ENCODE results near the gene CIART. TPM values are rescaled to one million over a fixed set of nuclear protein-coding genes. Genes with fewer than 3 reads are reported as not detected.
"Not testable (repeated sequence)": the region's sequence is repeated elsewhere in the genome, so short reads cannot be mapped to it uniquely, and the experiment has no call there.

Gene CIART, protein sequence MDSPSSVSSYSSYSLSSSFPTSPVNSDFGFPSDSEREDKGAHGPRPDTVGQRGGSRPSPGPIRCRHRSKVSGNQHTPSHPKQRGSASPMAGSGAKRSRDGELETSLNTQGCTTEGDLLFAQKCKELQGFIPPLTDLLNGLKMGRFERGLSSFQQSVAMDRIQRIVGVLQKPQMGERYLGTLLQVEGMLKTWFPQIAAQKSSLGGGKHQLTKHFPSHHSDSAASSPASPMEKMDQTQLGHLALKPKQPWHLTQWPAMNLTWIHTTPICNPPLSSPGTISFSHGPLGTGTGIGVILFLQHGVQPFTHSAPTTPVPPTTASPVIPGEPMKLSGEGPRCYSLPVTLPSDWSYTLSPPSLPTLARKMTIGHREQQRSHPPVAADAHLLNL
- total RNA-seq, result 3.1 to 3.9 TPM (median 3.1 TPM) in 3 replicates
- long read RNA-seq, partial matches to known transcripts, result 0 of 3 reads
- long read RNA-seq, other reads (novel, unspliced or antisense), result 0 of 3 reads

GRCh38 chr1:150281758-150282557 is at the start of gene CIART:
Gene CIART, plus strand, starts transcription at chr1:150282554. Its CDS starts 714 bp downstream, at chr1:150283268.
- TF ChIP-seq, protein P1, sequence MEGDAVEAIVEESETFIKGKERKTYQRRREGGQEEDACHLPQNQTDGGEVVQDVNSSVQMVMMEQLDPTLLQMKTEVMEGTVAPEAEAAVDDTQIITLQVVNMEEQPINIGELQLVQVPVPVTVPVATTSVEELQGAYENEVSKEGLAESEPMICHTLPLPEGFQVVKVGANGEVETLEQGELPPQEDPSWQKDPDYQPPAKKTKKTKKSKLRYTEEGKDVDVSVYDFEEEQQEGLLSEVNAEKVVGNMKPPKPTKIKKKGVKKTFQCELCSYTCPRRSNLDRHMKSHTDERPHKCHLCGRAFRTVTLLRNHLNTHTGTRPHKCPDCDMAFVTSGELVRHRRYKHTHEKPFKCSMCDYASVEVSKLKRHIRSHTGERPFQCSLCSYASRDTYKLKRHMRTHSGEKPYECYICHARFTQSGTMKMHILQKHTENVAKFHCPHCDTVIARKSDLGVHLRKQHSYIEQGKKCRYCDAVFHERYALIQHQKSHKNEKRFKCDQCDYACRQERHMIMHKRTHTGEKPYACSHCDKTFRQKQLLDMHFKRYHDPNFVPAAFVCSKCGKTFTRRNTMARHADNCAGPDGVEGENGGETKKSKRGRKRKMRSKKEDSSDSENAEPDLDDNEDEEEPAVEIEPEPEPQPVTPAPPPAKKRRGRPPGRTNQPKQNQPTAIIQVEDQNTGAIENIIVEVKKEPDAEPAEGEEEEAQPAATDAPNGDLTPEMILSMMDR (IDR thresholded peaks at IDR 0.05), result no peak
- peaks cover 18% of the 10 kb centered on the region for H3K4me1 Mint-ChIP-seq (ENCODE audit: low read depth)
- H3K9me3 Mint-ChIP-seq (ENCODE audit: low read depth), result no peaks in the 10 kb centered on the region
- H3K27ac Mint-ChIP-seq (ENCODE audit: unreplicated experiment), result peak within 1 kb of the TSS; percentile 94
- no peaks in the 10 kb centered on the region for H3K27me3 Mint-ChIP-seq (ENCODE audit: low read depth)
- H3K36me3 Mint-ChIP-seq (ENCODE audit: low read depth), result peaks cover 19% of the 10 kb centered on the region
- peak within 1 kb of the TSS; percentile 79 for H3K4me3 Mint-ChIP-seq (ENCODE audit: unreplicated experiment)
- DNase-seq (ENCODE audit: low spot score), result no peak

DNA sequence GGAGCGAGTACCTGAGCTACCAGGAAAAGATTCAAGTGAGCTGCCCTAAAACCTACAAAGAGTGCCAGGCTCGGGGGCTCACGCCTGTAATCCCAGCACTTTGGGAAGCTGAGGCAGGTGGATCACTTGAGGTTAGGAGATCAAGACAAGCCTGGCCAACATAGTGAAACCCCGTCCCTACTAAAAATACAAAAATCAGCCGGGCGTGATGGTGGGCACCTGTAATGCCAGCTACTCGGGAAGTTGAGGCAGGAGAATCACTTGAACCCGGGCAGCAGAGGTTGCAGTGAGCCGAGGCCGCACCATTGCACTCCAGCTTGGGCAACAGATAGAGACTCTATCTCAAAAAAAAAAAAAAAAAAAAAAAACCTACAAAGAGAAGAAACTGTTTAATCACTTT is 49.4 kb upstream of the CIART start:
- not testable (repeated sequence) for H3K9me3 Mint-ChIP-seq (ENCODE audit: low read depth); H3K36me3 Mint-ChIP-seq (ENCODE audit: low read depth); DNase-seq (ENCODE audit: low spot score); H3K27me3 Mint-ChIP-seq (ENCODE audit: low read depth)
- Mint-ChIP-seq H3K27ac (ENCODE audit: unreplicated experiment) (peak overlapping the region; percentile 94), H3K4me3 (ENCODE audit: unreplicated experiment) (peak overlapping the region; percentile 25), H3K4me1 (ENCODE audit: low read depth) (peaks cover 16% of the 10 kb centered on the region)

- no peaks in the 10 kb centered on the region for H3K9me3 Mint-ChIP-seq (ENCODE audit: low read depth)
- peak overlapping the region; percentile 94 for H3K27ac Mint-ChIP-seq (ENCODE audit: unreplicated experiment)
- peaks cover 16% of the 10 kb centered on the region for H3K4me1 Mint-ChIP-seq (ENCODE audit: low read depth)
- TF ChIP-seq, protein P1 (IDR thresholded peaks at IDR 0.05), result no peak
- no peak for DNase-seq (ENCODE audit: low spot score)
- H3K4me3 Mint-ChIP-seq (ENCODE audit: unreplicated experiment), result no peak overlapping the region
- peaks cover 3% of the 10 kb centered on the region for H3K36me3 Mint-ChIP-seq (ENCODE audit: low read depth)
- no peaks in the 10 kb centered on the region for H3K27me3 Mint-ChIP-seq (ENCODE audit: low read depth)
Observed at GRCh38 chr1:150233359-150234308, 48.7 kb upstream of the CIART start.

- Mint-ChIP-seq H3K36me3 (ENCODE audit: low read depth) (no peaks in the 10 kb centered on the region), H3K27me3 (ENCODE audit: low read depth) (no peaks in the 10 kb centered on the region), H3K4me3 (ENCODE audit: unreplicated experiment) (no peak overlapping the region), H3K9me3 (ENCODE audit: low read depth) (no peaks in the 10 kb centered on the region), H3K27ac (ENCODE audit: unreplicated experiment) (peak overlapping the region; percentile 94), H3K4me1 (ENCODE audit: low read depth) (peaks cover 16% of the 10 kb centered on the region)
- TF ChIP-seq, protein P1 (IDR thresholded peaks at IDR 0.05), result no peak
- DNase-seq (ENCODE audit: low spot score), result no peak
Observed at GRCh38 chr1:150234309-150234565, 48.1 kb upstream of the CIART start.

GRCh38 chr1:150234566-150235293 is 47.6 kb upstream of the CIART start:
- Mint-ChIP-seq H3K27ac (ENCODE audit: unreplicated experiment) (peak overlapping the region; percentile 94), H3K9me3 (ENCODE audit: low read depth) (no peaks in the 10 kb centered on the region), H3K27me3 (ENCODE audit: low read depth) (no peaks in the 10 kb centered on the region), H3K4me3 (ENCODE audit: unreplicated experiment) (no peak overlapping the region), H3K36me3 (ENCODE audit: low read depth) (no peaks in the 10 kb centered on the region), H3K4me1 (ENCODE audit: low read depth) (peaks cover 16% of the 10 kb centered on the region)
- no peak for DNase-seq (ENCODE audit: low spot score)
- TF ChIP-seq, protein P1 (IDR thresholded peaks at IDR 0.05), result no peak
